Measurements from ENCODE around the gene CPSF4. TPM values are rescaled to one million over a fixed set of nuclear protein-coding genes. Genes with fewer than 3 reads are reported as not detected.

Gene CPSF4
- total RNA-seq, 2 experiments from 2014 or later = 84.4 to 88.6 TPM

DNA sequence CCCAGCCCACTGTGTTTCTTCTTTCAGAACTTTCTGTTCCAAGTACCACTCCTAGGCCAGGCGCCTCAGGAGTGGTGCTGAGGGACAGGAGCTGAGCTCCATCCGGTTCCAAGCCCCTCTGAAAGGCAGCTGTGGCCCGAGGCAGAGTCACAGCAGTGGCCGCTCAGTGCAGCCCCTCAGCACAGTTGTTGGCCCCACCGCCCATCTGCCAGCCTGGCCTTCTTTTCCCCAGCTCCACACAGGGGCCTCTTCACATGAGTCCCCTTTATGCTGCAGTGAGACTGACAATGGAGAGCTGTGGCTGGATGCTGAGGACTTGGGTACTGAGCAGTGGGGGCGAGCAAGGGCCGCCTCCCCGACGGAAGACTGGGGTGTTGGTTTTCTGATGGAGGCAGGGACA is 20.5 kb upstream of the CPSF4 start:
- Histone ChIP-seq H4K20me1 (ENCODE audit: insufficient read depth, low read length) (no peaks in the 10 kb centered on the region), H3K27ac (ENCODE audit: low read depth, low read length, poor library complexity, severe bottlenecking) (no peak overlapping the region), H3K79me2 (ENCODE audit: insufficient read depth, low read depth, low read length) (no peaks in the 10 kb centered on the region), H3K4me2 (ENCODE audit: low read length) (no peak overlapping the region), H3K36me3 (ENCODE audit: insufficient read depth, low read length) (peaks cover 96% of the 10 kb centered on the region), H2AFZ (ENCODE audit: low read length) (no peak overlapping the region), H3K9me3 (ENCODE audit: low read length) (no peaks in the 10 kb centered on the region), H3K9me2 (ENCODE audit: insufficient read depth, low read length) (no peaks in the 10 kb centered on the region), H3K4me3 (ENCODE audit: low read depth, low read length, poor library complexity, severe bottlenecking) (no peak overlapping the region), H3K4me1 (ENCODE audit: insufficient read depth, low read length, poor library complexity, severe bottlenecking) (no peaks in the 10 kb centered on the region)
- ChIA-PET CTCF (ENCODE audit: unreplicated experiment) (no interaction called here), POLR2A (no interaction called here)
- BruUV-seq (replicated peaks) = no TSS peak
- TF ChIP-seq, protein P1, sequence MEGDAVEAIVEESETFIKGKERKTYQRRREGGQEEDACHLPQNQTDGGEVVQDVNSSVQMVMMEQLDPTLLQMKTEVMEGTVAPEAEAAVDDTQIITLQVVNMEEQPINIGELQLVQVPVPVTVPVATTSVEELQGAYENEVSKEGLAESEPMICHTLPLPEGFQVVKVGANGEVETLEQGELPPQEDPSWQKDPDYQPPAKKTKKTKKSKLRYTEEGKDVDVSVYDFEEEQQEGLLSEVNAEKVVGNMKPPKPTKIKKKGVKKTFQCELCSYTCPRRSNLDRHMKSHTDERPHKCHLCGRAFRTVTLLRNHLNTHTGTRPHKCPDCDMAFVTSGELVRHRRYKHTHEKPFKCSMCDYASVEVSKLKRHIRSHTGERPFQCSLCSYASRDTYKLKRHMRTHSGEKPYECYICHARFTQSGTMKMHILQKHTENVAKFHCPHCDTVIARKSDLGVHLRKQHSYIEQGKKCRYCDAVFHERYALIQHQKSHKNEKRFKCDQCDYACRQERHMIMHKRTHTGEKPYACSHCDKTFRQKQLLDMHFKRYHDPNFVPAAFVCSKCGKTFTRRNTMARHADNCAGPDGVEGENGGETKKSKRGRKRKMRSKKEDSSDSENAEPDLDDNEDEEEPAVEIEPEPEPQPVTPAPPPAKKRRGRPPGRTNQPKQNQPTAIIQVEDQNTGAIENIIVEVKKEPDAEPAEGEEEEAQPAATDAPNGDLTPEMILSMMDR (conservative IDR thresholded peaks at IDR 0.05; ENCODE audit: low read length) = no peak
- TF ChIP-seq EZH2phosphoT487 (IDR thresholded peaks at IDR 0.05; ENCODE audit: borderline replicate concordance, low read depth, low read length) = no peak
- no peak for DNase-seq (ENCODE audit: low spot score)
- intact Hi-C loops (cut with micrococcal nuclease; ENCODE audit: unreplicated experiment) = no loop called here

DNA sequence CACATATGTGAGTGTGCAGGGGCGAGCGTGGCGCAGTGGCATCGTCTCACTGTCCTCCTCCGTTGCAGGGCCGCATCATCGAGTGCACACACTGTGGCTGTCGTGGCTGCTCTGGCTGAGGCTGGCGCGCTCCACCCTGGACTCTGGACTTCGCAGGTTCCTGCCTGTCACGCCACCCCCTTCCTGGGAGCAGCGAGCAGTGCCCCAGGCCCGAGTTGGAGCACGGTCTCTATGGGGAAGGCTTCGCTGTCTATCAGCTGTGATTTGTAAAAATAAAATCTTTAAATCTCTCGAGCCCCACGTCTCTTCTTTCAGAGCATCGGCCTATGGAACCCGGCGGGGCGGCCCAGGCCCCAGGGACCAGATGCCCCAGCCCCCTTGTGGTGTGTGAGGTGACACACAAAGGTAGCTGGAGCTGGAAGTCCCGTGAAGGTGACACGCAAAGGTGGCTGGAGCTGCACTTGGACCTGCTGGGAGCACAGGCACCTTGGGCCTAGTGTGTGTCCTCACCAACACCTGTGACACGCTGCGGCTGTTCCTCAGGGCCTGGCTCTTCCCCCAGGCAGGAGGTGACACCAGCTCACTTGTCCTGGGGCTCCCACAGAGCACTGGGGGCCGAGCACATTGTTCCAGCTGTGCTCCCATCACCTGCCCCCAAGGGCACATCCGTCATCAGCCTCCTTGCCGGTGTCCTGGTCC is 19.3 kb upstream of the CPSF4 start:
- Histone ChIP-seq H3K27ac (ENCODE audit: low read depth, low read length, poor library complexity, severe bottlenecking) (no peak overlapping the region), H3K9me3 (ENCODE audit: low read length) (no peaks in the 10 kb centered on the region), H3K4me3 (ENCODE audit: low read depth, low read length, poor library complexity, severe bottlenecking) (no peak overlapping the region), H3K9me2 (ENCODE audit: insufficient read depth, low read length) (no peaks in the 10 kb centered on the region), H3K36me3 (ENCODE audit: insufficient read depth, low read length) (peaks cover 98% of the 10 kb centered on the region), H3K79me2 (ENCODE audit: insufficient read depth, low read depth, low read length) (no peaks in the 10 kb centered on the region), H3K4me1 (ENCODE audit: insufficient read depth, low read length, poor library complexity, severe bottlenecking) (no peaks in the 10 kb centered on the region), H3K4me2 (ENCODE audit: low read length) (no peak overlapping the region), H4K20me1 (ENCODE audit: insufficient read depth, low read length) (no peaks in the 10 kb centered on the region), H2AFZ (ENCODE audit: low read length) (no peak overlapping the region)
- intact Hi-C loops (cut with micrococcal nuclease; ENCODE audit: unreplicated experiment) = no loop called here
- ChIA-PET POLR2A (interaction anchor here (1.2 kb wide), 1 partner anchor 10 kb away, joined by 4 read pairs; no protein-coding TSS in a partner anchor), CTCF (ENCODE audit: unreplicated experiment) (no interaction called here)
- TF ChIP-seq, protein P1 (conservative IDR thresholded peaks at IDR 0.05; ENCODE audit: low read length) = no peak
- no peak for TF ChIP-seq EZH2phosphoT487 (IDR thresholded peaks at IDR 0.05; ENCODE audit: borderline replicate concordance, low read depth, low read length)
- DNase-seq (ENCODE audit: low spot score) = no peak
- BruUV-seq (replicated peaks) = no TSS peak

DNA sequence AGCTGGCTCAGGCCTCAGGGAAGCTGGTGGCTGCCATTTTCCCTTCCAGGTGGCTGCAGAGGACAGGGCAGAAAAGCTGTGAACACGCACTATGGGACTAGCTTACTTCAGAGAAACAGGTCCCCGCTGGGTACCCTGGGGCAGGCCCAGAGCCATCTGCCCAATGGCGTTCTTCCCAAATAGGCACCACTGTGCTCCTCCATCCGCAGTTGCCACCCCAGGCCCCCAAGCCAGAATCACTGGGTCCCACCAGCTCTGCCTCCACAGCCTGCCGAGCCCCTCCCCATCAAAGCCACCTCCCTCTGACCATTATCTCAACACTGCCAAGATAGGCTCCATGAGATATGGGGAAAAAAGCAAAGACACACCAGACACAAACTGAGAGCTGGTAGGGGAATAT is 18.5 kb upstream of the CPSF4 start:
- Histone ChIP-seq H3K36me3 (ENCODE audit: insufficient read depth, low read length) (peaks cover 96% of the 10 kb centered on the region), H3K4me1 (ENCODE audit: insufficient read depth, low read length, poor library complexity, severe bottlenecking) (no peaks in the 10 kb centered on the region), H4K20me1 (ENCODE audit: insufficient read depth, low read length) (no peaks in the 10 kb centered on the region), H3K9me3 (ENCODE audit: low read length) (no peaks in the 10 kb centered on the region), H2AFZ (ENCODE audit: low read length) (no peak overlapping the region), H3K27ac (ENCODE audit: low read depth, low read length, poor library complexity, severe bottlenecking) (no peak overlapping the region), H3K79me2 (ENCODE audit: insufficient read depth, low read depth, low read length) (no peaks in the 10 kb centered on the region), H3K9me2 (ENCODE audit: insufficient read depth, low read length) (no peaks in the 10 kb centered on the region), H3K4me2 (ENCODE audit: low read length) (no peak overlapping the region), H3K4me3 (ENCODE audit: low read depth, low read length, poor library complexity, severe bottlenecking) (no peak overlapping the region)
- CTCF ChIA-PET (ENCODE audit: unreplicated experiment) = no interaction called here
- intact Hi-C loops (cut with micrococcal nuclease; ENCODE audit: unreplicated experiment) = no loop called here
- TF ChIP-seq, protein P1 (conservative IDR thresholded peaks at IDR 0.05; ENCODE audit: low read length) = no peak
- TF ChIP-seq EZH2phosphoT487 (IDR thresholded peaks at IDR 0.05; ENCODE audit: borderline replicate concordance, low read depth, low read length) = no peak
- POLR2A ChIA-PET = interaction anchor here (0.6 to 1.3 kb wide), 3 partner anchors 10 to 51 kb away, joined by 3 to 8 read pairs (median 4); no protein-coding TSS in a partner anchor
- no TSS peak for BruUV-seq (replicated peaks)
- DNase-seq (ENCODE audit: low spot score) = no peak
